GM18909 (cell line): ENCODE results near the gene AIG1.
A peak's percentile ranks its signal among the peaks of the same experiment; 100 is the strongest.

Source experiments
- ATAC-seq: cut with Tn5 transposase; IDR thresholded peaks from one replicate; pipeline ENCODE4 v1.9.1; 2021; ENCODE audit warnings: mild to moderate bottlenecking; ENCODE audit not compliant: unreplicated experiment, poor library complexity

AIG1 gene

DNA sequence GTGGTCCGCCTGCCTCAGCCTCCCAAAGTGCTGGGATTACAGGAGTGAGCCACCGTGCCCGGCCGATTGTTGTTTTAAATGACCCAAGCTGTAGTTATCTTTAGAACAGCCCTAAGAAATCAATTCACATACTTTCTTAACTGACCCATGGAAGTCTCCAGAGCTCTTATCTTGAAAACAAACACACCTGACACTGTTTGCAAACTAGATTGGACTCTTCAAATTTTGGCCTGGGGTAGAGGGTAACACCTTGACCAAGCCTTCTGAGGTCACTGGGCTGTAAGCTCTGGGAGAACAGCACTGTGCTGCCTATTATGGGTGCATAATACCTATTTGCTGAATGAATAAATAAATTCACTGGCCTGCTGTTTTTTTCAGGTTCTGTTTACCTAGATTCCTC, 190.6 kb downstream of the AIG1 start:
- no peak for ATAC-seq

DNA sequence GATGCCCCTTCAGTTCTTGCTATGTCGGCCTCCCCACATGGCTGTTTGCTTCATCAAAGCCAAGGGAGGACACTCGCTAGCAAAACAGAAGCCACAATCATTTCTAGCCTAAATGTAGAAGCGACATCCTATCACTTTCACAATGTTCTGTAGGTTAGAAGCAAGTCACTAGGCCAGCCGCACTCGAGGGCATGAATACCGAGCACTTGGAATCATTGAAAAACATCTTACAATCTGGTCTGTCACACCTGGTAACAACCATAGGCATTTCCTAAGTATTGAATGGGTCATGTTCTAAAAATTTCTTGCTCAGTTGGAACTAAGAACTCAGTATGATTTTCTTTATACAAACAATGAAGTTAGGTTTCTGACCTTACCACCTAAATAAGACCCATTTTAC, 192.3 kb downstream of the AIG1 start:
- ATAC-seq, result no peak

DNA sequence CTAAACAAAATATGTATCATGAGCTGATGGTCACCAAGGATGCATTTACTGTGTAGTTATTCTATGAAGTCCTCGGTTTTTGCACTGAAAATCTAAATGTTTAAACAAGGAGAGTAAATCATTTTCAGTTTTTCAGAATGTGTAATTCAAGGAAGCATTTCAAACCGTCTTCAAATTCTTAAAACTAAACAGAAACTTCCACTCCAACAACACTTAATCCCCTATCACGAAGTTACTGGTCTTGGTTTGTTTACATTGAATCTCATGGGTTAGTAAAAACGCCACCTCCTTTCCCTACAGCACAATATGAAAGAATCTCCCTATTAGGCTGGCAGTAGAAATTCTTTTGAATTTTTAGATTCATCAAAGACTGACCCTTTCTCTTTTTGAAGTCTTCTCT, 192.9 kb downstream of the AIG1 start:
- ATAC-seq, result no peak

DNA sequence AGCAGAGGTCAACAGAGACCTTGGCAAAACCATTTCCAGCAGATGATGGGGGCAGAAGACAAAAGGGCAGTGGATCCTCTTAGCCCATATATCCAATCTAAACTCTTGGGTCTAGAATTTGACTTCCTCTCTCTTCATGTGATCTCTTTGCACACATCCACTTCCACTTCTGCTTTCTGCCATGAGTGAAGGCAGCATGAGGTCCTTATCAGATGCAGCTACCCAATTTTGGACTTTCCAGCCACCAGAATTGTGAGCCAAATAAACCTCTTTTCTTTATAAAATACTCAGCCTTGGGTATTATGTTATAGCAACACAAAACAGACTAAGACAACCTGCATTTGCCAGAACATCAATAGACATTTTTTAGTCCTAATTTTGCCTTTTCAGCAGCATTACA, 198.3 kb downstream of the AIG1 start:
- ATAC-seq, result no peak

DNA sequence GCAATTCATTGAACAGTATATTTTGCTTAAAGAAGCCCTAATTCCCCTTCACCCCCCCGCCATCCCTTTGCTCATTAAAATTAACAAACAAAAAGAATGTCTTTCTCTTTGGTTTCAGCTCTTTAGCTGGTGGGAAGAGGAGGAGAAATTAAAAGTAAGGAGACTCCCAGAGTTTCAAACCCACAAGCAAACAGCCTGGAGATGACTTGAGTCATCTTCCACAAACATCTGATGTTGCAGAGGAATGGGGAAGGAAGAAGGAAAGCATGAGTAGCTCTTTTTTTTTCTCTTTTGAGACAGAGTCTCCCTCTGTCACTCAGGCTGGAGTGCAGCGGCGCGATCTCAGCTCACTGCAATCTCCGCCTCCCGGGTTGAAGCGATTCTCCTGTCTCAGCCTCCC, 200.2 kb downstream of the AIG1 start:
- ATAC-seq, result no peak

DNA sequence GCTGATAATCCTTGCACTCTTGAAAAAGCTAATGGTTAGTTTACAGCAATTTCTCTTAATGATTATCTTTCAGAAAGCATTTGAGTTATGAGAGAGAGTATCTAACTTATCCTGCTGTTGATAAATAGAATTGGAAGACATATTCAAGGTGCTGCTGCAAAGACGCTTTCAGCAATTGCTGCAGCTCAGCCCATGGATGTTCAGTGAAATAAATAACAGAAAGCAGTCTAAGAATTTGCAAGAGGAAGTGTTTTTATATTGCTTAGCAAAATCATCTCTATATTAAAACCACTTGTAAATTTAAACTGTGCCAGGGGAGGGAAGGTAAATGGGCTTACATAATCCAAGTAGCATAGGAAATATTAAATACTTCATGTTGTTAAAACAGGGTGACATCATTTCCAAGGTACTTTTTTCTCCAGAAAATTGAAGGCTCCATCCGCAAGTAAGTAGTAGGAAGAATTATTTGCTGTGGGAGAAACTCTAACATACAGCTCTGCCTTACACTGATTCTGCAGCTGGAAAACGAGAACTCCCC, 201.3 kb downstream of the AIG1 start:
- no peak for ATAC-seq

DNA sequence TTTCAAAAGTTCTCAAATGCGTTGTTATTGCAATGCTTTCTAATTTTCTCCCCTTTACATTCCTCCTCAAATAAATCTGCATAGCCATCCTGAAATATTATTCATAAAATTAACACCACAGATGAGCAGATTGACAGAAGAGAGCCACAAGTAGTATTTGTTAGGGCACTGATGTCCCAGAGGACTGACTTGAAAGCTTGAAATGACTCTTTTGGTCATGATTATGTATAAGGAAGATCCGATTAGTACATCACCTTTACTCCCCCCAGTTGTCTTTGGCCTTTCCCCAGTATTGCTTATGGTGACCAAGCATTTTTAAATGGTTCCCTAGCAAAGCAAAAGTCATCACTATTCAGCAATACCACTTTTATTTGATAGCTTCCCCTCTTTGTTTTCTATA, 202.2 kb downstream of the AIG1 start:
- ATAC-seq, result no peak

DNA sequence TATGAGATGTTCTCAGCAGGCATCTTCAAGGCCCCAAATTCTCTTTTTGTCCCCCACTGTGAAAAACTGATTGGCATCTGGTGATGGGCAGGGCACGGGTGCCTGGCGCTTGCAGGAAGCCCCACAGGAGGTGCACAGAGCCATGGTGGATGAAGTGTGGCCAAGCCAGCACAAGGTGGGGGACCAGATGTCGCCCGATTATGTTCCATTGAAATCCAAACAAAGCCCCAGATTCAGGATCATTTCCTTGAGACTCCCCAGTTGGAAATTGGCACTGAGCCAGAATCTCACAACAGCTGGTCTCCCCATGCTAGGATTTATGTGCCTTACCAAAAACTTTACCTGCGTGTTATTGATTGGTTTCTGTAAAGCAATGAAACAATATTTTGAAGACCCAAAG, 203.7 kb downstream of the AIG1 start:
- ATAC-seq, result no peak

DNA sequence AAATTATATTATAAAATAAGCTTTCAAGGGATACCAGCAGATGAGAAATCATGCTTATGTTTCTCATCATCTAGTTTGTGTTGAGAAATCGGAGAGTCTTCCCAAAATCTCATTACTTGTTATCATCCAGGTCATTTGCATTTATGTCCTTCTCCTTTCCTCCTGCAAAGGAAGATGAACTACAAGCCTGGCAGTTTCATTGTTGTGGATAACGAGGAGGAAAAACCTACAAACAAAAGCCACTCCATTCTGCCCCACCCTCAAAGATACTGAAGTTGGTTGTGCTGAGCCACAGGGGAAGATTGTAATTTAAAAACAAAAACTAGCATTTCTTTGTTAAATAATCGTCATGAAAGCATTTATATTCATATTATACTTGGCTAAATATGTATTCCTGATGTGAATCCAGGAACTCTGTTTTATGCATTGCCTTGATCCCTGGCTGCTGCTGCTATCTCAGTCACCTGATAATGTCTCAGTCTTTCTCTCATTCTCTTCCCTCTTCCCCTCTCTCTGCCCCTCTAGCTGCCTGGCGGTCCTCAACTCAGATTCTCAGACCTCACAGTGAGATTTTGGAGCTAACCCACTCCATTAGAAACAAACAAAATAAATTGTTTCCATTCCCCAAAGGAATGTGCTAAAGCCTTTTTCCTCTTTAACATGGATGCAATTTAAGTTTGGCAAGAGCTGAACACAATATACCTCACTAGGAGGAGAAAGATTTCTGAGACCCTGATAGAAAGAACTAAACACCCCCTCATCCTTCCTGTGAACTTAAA, 204.5 kb downstream of the AIG1 start:
- ATAC-seq, result no peak

DNA sequence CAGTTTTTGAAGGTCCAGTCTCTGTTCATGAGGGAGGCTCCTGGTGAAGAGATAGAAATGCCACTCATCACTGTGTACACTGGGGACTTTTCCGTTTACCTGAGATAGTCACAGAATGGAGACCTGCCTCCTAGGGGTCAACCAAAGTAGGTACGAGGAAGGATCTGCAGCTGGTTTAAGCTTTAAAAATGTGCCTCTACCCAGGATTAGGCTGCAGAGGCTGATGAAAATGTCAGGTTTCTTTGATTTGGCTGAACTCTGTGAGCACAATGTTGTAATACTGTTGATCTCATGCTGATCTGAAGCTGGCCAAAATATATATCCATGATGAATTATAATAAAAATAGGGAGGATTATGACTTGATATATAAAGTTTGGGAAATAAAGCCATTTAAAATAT, 207.1 kb downstream of the AIG1 start:
- no peak for ATAC-seq

DNA sequence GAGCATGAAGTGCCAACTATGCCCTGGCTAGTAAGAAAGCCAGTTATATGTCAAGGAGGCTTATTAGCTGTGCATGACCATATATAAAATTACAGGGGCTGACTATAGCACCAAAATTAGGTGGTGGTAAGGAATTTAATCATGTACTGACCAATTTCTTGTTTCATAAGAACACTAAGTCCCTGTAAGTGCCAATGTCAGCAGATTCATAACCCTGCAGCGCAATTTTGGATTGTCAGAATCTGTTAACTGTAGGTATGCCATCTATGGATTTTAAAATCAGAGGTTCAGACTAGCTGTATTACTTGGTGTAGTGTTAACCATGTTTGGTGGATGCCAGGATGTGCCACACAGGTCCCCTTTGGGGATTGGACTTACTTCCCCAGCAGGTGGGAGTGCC, 207.8 kb downstream of the AIG1 start:
- ATAC-seq, result no peak

DNA sequence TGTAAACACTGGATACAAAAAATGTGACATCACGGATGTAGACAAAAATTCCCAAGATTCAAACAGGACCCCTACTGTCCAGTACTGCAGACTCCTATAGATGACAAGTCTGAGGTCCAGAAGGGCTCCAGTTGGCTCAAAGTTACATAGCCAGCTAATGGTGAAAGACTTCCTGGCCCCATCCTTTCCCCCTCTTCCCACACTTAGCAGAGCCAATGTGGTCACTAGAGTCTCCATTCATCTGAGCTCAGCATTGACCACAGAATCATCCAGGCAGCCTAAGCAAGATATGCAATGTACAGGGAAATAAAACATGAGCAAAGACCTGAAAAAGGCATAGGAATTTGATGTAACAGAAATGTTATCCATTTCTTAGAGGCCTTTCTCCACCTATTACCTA, 209.3 kb downstream of the AIG1 start:
- ATAC-seq, result no peak

DNA sequence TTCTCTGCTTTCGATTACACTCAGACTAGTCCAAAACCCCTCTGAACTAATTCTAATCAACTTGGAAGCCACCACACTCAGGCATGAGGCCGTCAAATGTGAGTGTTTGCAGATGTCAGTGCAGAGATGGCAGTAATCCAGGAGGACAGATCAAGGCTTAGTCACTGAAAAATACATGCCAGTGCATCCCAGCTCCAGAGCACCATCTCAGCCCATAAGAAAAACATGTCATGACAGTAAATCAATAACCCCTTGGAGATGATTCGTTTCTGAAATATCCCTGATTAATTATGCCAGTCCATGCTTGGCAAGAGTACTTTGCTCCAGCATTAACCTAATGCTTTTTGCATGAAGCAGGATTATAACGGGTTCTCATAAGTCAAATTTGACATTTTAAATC, 210.3 kb downstream of the AIG1 start:
- no peak for ATAC-seq

DNA sequence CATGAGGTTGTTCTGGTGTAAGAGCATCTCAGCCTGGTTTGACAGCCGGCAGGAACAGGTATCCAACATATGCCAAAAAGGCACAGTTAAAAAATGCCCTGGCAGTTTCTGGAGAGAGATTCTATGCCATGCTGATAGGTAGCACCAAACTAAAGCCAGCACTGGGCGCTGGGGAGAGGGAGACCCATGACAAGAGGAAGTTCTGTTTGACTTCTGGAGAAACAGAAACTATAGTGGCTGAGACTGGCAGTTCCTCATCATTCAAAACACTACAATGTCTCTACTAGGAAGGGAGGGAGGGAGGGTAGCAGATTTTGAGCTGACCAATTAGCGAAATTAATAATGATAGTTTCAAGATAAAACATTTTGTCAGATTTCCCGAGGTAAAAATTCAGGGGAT, 215.7 kb downstream of the AIG1 start:
- peak; percentile 96 for ATAC-seq

DNA sequence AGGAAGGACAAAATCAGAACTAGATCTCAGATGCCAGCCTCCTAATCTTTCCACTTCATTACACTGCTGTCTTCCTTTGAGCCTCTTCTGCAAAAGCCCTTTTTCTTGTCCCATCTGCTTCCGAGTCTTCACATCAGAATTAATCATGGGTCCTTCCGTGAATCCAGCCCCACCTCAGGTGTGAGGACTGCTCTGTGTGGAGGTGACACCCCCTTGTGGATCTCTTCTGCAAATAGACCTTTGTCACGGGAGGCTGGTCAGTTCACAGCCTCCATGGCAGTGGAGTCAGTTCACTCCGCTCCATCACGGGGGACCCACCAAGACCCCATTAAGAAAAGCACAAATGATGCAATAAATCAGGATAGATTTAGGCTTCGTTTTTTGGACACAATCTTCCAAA, 218.7 kb downstream of the AIG1 start:
- peak; percentile 40 for ATAC-seq

DNA sequence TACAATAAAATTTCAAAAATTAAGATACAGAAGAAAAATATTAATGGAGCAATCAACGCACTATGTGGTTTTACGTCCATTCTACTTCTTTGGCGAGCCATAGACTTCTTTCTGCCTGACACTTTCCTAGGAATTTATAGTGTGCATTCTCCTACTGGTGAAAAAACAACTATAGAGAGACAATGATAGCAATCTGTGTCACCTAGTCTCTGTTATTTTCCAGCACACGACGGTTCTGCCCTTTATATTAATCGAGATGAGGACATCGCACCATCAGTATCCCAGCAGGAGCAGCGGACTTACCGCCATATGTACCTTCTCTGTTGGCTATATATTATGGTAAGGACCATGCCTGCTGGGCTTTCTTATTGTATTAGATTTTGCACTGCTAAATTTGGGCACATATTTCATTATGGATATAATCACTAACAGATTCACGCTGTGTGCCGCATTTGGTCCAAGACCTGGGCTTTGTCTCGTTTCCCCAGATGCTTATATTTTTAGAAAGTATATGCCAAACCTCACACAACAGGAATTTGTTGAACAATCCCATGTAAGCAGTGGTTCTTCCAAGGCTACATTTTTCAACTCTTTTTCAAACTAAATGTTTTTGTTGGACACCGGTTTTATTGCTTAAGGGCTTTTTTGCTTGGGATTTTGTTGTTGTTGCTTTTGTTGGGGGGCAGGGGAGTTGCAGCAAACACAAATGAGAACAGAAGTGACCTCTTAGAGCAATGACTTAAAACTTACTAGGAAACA, 223.4 kb downstream of the AIG1 start:
- ATAC-seq, result no peak

DNA sequence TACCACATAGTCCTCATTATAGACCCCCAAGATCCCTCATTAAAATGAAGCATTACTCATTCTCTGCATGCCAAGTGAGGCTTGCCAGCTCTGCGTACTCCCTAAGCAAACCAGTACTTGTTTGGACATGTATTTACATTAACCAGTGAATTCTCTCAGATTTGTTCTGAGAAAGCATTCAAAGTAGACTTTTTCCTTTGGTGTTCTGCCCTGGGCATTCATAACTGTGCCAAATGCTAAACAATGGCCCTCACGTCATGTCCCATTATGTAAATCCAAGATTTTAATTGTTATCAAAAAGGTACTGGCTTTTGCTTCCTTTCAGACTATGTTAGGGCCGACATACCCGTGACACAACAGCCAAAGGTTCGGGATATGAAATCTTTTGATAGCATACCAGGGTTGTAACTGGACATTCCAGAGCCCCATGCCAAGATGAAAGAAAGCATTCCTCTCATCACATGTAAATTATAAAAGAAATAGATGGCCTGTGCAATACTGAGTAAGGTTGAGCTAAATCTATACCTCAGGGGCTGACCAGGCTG, 225.6 kb downstream of the AIG1 start:
- ATAC-seq, result no peak

DNA sequence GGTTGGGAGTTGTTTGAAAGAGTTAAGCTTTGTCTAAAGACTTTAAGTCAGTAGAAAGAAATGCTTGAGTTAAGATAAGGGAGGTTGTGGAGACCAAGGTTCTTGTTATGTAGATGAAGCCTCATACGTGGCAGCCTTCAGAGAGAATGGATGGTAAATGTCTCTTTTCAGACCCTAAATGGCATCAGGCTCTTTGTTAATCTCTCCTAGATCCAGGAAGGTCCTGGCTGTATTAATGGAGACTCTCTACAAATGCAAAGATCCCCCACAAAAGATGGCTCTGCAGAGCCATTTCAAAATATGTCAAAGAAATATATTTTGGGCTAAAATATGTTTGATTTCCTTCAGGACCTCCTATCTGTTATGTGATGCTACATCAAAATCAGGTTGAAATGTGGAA, 228.2 kb downstream of the AIG1 start:
- no peak for ATAC-seq

DNA sequence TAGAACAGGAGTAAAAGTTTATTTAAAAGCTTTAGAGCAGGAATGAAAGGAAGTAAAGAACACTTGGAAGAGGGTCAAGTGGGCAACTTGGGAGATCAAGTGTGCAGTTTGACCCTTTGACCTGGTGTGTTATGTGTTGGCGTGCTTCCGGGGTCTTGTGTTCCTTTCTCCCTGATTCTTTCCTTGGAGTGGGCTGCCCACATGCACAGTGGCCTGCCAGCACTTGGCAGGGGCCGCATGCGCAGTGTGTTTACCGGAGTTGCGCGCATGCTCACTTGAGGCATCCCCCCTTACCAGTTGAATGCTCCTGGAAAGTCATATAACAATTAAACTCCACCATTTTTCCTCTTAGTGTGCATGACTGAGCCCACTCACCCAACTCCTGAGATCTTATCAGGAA, 229.5 kb downstream of the AIG1 start:
- ATAC-seq, result no peak

DNA sequence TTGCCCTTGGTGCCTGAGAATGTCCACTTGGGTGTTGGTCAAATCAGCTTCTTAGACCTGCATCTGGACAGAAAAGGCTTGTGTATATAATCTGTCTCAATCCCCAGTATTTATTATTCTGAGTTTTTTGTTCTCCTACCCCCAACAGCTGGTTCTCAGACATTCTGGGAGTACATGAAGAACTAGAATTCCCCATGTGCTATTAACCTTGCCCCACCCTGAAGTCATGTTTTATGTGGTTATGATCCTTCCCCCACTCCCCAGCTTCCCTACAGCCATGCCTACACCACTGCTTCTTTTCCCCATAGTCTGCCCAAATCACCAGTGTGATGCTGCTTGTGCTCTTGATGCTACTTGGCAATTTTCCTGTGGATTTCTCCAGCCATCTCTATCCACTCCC, 232.8 kb downstream of the AIG1 start:
- ATAC-seq, result no peak

DNA sequence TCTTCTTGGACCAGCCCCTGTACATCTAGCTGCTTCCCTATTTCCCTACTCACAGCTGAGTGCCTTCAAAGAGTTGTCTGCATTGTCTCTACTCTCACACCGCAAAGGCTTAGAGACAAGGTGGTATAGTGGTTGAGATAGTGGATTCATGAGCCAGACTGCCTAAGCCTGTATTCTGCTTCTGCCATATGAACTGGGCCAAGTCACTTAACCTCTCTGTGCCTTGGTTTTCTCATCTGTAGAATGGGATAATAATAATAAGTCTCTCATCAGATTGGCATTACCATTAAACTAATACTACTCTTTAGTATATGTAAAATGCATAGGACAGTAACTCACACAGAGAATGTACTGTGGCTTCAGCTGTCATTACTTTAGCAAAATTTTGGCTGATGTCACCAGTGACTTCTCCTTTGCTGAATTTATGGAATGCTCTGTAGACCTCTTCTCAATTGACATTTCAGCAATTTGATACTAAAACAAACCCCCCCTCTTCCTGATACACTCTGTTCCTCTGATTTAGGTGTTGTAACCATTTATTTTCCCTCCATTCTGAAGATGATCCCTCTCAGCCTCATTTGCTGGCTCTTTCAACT, 233.7 kb downstream of the AIG1 start:
- ATAC-seq, result no peak
